Measurements from ENCODE around the gene AMBRA1.
"Not testable (repeated sequence)": the region's sequence is repeated elsewhere in the genome, so short reads cannot be mapped to it uniquely, and the experiment has no call there.

Gene AMBRA1

DNA sequence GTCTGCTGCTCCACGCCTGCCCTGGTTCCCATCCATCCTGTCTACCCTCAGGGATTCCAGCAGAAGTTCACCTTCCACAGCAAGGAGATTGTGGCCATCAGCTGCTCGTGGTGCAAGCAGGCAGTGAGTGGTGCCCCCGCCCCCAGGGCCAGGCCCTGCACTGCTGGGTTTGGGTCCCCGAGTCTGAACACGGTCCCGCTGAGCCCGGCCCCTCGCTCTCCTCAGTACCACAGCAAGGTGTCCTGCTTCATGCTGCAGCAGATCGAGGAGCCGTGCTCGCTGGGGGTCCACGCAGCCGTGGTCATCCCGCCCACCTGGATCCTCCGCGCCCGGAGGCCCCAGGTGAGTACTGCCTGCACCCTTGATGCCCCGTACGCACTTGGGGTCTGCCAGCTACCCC, 222.6 kb downstream of the AMBRA1 start:
- DNase-seq (ENCODE audit: low read depth in 2 of 2) = not testable (repeated sequence)

- no peak for DNase-seq (ENCODE audit: low read depth in 2 of 2)
Measured at GRCh38 chr11:46370253-46370652, 223.6 kb downstream of the AMBRA1 start.

DNA sequence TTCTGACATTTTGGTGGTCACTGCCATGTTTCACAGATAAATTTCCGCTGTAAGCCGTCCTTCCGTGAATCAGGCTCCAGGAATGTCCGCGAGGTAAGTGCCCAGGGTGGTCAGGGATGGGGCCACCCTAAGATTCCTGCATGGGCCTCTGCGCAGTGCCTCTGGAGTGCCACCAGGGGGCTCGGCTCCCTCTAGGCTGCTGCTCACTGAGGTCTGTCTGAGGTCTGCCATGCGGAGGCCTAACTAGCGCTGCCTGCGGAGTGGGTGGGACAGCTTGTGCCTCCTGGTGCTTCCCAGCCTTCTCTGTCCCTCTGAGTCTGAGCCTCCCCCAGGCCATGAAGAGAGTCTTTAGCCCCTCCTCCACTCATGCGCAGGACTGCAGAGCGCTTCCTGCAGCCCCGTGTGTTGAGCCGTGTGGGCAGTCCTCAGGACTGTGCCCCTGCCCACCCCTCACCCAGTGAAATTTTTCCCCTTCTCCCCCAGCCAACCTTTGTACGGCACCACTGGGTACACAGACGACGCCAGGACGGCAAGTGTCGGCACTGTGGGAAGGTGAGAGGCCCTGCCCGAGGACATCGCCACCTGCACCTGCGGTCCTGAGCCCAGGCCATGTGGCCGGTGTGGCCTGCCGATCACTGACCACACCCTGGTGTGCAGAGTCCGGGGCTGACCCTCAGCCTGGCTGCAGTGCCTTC, 224.2 kb downstream of the AMBRA1 start:
- DNase-seq (ENCODE audit: low read depth in 2 of 2) = no peak

DNA sequence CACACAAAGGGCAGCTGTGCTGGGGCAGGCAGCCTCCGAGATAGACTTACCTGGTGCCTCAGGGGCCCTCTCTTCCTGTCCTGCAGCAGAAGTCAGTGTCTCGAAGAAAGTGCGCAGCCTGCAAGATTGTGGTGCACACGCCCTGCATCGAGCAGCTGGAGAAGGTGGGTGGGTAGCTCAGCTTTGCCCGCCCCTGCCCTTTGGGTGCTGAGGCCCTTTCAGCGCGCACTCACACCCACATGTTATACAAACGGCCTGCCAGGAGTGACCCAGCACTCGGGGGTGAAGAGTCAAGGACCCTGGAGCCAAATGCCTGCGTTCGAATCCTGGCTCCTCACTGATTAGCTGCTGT, 225.9 kb downstream of the AMBRA1 start:
- DNase-seq (ENCODE audit: low read depth in 2 of 2) = no peak

DNA sequence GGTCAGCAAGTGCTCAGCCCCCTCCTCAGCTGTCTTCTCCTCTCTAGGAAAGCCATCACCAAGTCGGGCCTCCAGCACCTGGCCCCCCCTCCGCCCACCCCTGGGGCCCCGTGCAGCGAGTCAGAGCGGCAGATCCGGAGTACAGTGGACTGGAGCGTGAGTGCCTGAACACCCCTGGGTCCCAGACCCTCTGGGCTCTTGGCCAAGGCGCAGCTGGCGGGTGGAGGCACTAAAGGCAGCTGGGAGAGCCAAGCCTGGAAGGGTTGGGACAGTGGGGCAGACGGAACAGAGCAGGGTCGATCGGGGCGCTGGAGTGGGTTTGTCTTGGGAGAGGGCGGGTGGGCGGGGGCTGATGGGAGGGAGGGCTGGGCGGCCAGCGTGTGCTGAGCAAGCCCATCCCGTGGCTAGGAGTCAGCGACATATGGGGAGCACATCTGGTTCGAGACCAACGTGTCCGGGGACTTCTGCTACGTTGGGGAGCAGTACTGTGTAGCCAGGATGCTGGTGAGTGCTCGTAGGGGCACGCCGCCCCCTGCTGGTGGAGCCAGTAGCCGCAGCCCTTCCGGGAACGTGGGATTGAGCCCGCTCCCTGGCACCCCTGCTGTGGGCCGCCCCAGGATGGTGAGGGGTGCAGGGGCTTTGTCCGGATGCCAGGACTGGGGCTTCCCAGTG, 226.4 kb downstream of the AMBRA1 start:
- DNase-seq (ENCODE audit: low read depth in 2 of 2) = peak; percentile 61 to 63

DNA sequence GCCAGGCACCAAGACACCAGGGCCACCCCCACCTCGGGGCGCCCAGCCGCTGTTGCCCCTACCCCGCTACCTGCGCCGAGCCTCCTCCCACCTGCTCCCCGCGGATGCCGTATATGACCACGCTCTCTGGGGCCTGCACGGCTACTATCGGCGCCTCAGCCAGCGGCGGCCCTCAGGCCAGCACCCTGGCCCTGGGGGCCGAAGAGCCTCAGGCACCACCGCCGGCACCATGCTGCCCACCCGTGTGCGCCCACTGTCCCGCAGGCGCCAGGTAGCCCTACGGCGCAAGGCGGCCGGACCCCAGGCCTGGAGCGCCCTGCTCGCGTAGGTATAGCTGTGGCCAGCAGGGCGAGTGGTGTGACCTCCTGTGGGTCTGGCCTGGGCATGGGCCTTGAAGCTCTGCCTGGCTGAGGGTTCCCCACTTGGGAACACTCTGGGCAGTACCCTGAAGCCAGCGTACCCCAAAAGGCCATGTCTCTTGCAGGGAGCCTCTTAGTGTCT, 227.1 kb downstream of the AMBRA1 start:
- DNase-seq (ENCODE audit: low read depth in 2 of 2) = no peak

DNA sequence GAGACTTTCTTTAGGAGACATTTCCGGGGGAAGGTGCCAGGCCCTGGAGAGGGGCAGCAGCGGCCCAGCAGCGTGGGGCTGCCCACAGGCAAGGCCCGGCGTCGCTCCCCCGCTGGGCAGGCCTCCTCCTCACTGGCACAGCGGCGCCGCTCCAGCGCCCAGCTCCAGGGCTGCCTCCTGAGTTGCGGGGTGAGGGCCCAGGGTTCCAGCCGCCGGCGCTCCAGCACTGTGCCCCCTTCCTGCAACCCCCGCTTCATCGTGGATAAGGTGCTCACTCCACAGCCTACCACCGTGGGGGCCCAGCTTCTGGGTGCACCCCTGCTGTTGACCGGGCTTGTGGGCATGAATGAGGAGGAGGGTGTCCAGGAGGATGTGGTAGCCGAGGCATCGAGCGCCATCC, 227.6 kb downstream of the AMBRA1 start:
- DNase-seq (ENCODE audit: low read depth in 2 of 2) = no peak

DNA sequence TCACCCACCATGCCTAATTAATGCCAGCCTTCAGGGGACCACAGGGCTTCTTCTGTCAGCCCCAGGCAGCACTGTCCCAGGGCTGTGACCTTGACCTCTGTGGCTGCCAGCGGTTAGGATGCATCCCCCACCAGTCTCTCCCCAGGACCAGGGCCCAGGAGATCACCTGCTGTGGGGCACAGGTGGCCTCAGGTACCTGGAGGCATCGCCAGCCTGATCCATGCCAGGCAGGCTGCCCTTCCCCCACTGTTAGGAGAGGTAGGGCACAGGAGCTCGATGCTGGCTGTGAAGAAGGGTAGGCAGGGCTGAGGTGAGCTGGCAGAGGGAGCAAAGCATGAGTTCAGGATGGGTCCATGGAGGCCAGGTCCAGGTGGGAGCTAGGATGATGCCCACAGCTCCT, 229.0 kb downstream of the AMBRA1 start:
- no peak for DNase-seq (ENCODE audit: low read depth in 2 of 2)

DNA sequence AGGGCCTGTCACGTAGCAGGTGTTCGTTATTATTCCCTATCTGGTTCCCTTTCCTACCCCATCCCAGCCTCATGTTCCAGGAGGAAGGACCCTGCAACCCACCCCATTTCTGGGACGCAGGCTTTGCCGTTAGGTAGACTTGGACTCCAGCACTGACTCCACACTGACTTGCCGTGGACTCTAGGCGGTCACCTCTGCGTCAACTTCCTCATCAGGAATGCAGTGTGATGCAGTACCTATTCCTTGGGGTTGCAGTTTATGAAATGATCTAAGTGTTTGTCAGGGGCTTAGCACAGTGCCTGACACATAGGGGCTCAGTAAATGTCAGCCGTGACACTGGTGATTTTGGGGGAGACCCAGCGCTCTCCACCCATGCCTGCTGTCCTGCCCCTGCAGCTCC, 229.8 kb downstream of the AMBRA1 start:
- no peak for DNase-seq (ENCODE audit: low read depth in 2 of 2)

- DNase-seq (ENCODE audit: low read depth in 2 of 2) = no peak
Measured at GRCh38 chr11:46363455-46364005, 230.3 kb downstream of the AMBRA1 start.

DNA sequence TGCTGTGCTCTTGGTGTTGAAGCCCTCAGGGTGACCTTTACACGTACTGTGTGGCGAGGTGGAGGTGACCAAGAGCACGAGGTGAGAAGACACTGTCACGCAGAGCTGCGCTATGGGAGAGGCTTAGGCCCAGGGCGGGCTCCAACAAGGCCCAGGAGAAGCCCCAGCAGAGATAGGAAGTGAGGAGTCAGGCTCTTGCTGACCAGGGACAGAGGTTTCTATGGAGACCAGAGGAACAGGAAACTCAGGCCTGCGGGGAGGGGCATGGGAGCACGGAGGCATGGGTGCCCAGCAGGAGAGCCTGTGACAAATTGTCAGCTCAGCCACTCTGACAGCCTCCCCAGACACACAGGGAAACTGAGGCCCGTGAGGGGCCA, 230.8 kb downstream of the AMBRA1 start:
- no peak for DNase-seq (ENCODE audit: low read depth in 2 of 2)

GRCh38 chr11:46362156-46363030, 231.4 kb downstream of the AMBRA1 start:
- no peak for DNase-seq (ENCODE audit: low read depth in 2 of 2)

DNA sequence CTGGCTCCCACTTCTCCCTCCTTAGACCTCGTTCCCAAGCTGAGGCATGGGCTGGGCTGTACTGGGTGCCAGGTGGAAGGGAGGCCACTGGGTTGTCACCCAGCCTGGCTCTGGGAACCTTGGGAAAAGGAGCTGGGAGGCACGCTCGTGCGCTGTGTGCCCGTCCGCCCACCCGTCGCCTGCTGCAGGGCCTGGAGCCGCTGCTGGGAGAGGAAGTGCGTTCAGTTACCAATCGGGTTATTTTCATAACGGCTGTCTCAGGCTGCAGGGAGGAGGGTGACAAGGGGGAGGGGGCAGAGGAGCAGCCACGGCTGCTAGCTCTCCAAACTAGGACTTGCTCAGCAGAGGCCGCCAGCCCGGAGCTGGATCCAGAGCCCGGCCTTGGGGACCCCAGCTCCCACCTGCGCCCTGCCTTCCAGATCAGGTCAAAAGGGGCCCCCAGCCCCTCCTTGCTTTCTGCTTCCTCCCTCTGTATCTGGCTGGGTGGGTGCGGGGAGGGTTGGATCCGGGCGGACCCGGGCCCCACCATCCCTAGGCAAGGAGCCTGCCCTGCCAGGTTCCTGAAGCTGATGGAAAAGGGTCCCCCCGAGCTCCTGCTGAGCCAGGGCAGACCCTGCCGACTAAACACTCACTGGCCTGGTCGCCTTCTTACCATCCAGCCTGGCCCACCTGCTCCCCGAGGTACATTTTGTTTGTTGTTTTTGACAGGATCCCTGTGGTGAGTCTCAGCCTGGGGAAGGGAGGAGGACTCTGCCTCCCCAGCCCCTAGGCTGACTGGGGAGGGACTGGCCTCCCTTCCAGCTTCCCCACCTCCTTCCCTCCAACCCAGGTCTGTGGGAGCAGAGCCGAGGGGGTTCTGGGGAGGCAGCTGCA, 232.3 kb downstream of the AMBRA1 start:
- no peak for DNase-seq (ENCODE audit: low read depth in 2 of 2)

GRCh38 chr11:46360878-46361277, 232.9 kb downstream of the AMBRA1 start:
- DNase-seq (ENCODE audit: low read depth in 2 of 2) = no peak

GRCh38 chr11:46359953-46360352, 233.9 kb downstream of the AMBRA1 start:
- no peak for DNase-seq (ENCODE audit: low read depth in 2 of 2)

GRCh38 chr11:46357483-46357936, 236.3 kb downstream of the AMBRA1 start:
- no peak for DNase-seq (ENCODE audit: low read depth in 2 of 2)

- DNase-seq (ENCODE audit: low read depth in 2 of 2) = no peak
Measured at GRCh38 chr11:46356924-46357482, 236.8 kb downstream of the AMBRA1 start.

DNA sequence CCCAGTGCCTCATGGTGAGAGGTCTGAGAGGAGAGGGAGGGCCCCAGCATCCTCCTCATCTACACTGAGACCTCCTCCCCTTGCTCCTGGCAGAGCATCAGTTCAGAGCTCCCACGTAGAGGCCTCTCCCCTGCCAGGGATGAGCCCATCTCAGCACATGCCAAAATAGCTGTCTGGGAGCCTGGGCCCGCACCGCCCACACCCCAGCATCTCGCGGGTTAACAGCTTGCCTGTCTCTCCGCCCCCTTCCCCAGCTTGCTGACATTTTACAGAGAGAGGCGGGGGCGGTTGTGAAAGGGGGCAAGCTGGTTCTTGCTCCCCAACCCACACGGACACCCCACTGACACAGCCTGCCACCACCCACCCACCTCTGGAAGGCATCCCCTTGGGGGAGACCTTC, 240.1 kb downstream of the AMBRA1 start:
- DNase-seq (ENCODE audit: low read depth in 2 of 2) = no peak

- DNase-seq (ENCODE audit: low read depth in 2 of 2) = peak; percentile 59
Measured at GRCh38 chr11:46352063-46352841, 241.6 kb downstream of the AMBRA1 start.

DNA sequence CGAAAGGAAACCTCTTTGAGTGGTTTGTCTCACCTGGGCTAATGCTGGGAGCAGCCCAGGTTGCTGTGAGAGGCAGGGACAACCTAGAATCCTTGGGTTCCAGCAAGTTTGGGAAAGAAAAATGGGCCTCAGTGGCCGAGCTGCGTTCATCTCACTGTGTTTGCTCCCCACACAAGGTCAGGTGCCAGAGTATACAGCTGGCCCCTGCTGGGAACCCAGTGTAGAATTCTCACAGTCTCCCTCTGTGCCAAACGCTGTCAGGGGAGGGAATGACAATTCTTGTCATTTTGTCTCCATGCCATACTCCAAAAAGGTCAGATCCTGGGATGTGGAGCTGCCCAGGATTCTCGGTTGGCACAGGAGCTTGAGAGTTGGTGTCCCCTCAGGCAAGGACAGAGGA, 242.2 kb downstream of the AMBRA1 start:
- DNase-seq (ENCODE audit: low read depth in 2 of 2) = no peak
